ENCODE data around the gene AARS1. TPM values are rescaled to one million over a fixed set of nuclear protein-coding genes. Genes with fewer than 3 reads are reported as not detected.
A peak's percentile ranks its signal among the peaks of the same experiment; 100 is the strongest.
"Not testable (repeated sequence)": the region's sequence is repeated elsewhere in the genome, so short reads cannot be mapped to it uniquely, and the experiment has no call there.

AARS1 gene
- 53.4 TPM for total RNA-seq

DNA sequence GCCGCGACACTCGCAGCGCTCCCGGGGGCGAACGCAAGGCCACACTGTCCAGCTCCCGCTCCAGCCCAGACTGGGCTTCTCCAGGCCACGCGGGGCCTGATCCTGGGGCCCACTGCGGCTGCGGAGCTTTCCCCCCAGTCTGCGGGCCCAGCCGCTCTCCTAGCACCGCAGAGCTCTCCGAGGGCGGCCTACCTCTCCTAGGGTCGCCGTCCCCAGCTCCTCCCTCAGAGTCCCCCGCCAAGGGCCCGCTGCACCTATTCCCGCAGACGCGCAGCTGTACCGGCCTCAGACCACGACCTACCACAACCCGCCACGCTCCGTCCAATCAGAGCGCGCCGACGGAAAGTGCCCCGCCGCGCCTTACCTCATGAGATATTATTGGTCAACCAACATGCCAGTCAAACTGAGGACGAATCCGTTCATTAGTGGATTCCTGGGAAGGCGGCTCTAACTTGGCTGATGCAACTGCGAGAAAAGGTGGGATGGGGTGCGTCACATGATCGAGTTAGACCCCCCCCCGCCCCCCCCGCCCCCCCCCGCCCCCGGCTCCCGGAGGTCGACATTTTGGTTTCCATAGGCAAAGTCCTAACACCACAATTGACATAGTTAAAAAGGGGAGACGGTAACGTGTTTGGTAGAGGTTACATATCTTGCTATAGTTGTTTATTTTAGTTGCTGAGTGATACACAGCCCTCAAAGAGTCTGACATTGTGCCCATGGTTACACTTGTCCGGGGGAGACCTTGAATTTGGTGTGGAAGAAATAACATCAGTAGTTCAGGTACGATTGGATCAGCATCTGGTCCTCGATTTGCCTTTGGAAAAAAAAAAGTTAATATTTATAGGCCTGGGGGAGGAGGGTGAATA, at the start of gene AARS1:
TSS of gene AARS1 (minus strand) at position 278 of the 866 bp plus-strand sequence. CDS start 6,743 bp downstream, outside the sequence.
- ATAC-seq, result peak; percentile 99

- no peak for ATAC-seq
Measured at GRCh38 chr16:70337814-70338213, 48.5 kb upstream of the AARS1 start.

- peak; percentile 45 for ATAC-seq
Measured at GRCh38 chr16:70332728-70333127, 43.4 kb upstream of the AARS1 start.

DNA sequence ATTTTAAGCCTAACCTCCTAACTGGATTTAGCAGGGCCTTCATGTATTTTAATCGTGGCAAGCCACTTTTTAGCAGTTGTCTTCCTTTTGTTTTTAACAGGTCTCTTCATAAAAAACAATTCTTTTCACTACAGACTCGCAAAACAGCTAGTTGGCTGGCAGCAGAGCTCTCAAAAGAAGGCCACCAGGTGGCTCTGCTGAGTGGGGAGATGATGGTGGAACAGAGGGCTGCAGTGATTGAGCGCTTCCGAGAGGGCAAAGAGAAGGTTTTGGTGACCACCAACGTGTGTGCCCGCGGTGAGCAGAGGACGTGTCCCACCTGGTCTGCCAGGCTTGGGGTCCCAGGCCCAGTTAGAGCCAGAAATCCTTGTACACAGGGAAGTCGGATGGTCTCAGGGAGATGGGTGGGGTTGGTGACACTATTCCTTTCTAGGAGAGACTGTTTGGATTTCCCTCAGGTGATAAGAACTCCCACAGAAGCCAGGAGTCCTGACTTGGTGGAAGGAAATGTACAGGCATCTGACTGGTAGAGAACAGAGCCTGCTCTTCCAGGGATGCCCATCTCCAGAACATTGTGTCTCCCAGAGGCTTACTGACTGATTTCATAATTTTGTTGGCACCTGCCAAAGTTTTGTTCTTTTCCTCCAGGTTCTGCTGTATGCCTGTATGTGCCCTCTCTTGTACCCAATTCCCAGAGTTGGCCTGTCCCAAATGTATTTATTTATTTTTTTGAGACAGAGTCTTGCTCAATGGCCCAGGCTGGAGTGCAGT, 42.5 kb upstream of the AARS1 start:
- peak; percentile 53 for ATAC-seq

DNA sequence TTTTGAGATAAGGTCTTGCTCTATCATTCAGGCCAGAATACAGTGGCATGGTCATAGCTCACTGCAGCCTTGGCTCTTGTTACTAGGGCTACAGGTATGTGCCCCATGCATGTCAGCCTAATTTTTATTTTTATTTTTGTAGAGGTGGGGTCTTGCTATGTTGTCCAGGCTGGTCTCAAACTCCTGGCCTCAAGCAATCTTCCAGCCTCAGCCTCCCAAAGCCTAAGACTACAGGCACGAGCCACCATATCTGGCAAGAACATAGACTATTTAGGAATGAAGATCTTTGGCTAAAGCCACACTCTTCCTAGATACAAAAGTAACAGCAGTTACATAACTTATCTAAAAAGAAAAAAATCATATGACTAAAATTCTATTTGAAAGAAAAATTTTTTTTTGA, 41.8 kb upstream of the AARS1 start:
- no peak for ATAC-seq

GRCh38 chr16:70324998-70325747, 35.9 kb upstream of the AARS1 start:
- no peak for ATAC-seq

- no peak for ATAC-seq
Measured at GRCh38 chr16:70320121-70320520, 30.8 kb upstream of the AARS1 start.

DNA sequence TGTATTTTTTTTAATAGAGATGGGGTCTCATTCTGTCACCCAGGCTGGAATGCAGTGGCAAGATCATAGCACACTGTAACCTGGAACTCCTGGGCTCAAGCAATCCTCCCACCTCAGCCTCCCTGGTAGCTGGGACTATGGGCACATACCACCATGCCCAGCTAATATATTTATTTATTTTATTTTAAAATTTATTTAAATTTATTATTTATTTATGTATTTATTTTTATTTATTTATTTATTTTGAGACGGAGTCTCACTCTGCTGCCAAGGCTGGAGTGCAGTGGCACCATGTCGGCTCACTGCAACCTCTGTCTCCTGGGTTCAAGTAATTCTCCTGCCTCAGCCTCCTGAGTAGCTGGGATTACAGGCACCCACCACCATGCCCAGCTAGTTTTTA, 18.4 kb upstream of the AARS1 start:
- not testable (repeated sequence) for ATAC-seq

DNA sequence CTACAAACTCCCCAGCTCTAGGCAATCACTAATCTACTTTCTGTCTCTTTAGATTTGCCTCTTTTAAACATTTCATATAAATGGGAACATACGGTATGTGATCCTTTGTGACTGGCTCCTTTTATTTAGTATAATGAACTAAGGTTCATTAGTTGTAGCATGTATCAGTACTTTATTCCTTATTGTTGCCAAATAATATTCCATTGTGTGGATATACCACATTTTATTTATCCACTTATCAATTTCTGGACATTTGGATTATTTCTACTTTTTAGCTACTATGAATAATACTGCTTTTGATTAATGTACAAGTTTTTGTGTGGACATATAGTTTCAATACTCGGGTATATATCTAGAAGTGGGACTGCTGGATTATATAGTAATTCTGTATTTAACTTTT, 17.6 kb upstream of the AARS1 start:
- ATAC-seq, result no peak

DNA sequence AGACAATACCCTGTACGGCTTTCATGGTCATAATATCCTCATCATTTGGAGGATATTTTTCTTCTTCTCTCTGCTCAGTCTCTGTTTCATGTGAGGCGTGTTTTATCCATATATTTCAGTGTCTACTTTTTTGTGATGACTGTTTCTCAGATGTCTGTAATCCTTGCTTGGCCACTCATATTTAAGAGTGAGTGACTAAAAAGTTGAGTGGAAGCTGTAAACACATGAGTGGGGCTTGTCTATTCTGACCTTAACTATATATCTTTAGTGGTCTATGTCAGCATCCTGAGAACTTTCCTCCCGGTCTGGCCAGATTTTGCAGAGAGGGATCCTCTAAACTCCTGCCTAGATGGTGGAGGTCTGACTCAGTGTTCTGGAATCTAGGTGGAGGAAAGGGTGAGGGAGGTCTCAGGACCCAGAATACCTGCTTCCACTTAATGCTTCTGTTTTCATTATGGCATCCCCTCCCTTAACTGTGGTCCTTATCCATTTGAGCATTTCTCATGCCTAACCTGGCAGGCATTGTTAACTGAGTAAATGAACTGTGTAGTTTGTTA, 15.7 kb upstream of the AARS1 start:
- no peak for ATAC-seq

DNA sequence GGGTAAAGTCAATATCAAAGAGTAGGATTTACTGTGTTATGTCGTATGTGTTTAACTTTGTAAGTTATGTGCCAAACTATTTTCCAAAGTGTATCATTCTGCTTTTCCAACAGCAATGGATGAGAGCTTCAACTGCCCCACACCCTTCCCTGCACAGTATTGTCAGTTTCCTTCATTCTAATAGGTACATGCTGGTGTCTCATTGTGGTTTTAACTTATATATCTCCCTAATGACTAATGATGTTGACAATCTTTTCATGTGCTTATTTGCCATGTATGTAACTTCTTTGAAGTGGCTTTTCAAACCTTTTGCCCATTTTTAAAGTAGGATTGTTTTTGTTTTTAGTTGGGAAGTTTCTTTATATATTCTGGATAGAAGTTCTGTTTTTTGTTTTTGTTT, 13.4 kb upstream of the AARS1 start:
- no peak for ATAC-seq

DNA sequence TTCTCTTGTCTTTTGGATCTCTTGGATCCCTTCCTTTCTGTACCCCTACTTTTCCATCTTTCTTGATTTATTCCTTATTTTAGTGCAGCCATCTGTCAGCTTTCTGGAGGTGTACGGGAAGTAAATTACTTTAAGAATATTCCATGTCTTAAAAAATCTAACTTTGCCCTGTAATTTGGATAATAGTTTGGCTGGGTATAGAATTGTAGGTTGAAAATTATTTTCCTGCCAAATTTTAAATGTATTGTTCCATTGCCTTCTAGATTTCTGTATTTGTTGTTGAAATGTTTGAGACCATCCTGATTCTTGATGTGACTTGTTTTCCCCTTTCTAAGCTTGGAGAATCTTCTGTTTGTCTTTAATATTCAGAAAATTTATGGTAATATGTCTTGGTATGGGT, 11.8 kb upstream of the AARS1 start:
- ATAC-seq, result no peak

DNA sequence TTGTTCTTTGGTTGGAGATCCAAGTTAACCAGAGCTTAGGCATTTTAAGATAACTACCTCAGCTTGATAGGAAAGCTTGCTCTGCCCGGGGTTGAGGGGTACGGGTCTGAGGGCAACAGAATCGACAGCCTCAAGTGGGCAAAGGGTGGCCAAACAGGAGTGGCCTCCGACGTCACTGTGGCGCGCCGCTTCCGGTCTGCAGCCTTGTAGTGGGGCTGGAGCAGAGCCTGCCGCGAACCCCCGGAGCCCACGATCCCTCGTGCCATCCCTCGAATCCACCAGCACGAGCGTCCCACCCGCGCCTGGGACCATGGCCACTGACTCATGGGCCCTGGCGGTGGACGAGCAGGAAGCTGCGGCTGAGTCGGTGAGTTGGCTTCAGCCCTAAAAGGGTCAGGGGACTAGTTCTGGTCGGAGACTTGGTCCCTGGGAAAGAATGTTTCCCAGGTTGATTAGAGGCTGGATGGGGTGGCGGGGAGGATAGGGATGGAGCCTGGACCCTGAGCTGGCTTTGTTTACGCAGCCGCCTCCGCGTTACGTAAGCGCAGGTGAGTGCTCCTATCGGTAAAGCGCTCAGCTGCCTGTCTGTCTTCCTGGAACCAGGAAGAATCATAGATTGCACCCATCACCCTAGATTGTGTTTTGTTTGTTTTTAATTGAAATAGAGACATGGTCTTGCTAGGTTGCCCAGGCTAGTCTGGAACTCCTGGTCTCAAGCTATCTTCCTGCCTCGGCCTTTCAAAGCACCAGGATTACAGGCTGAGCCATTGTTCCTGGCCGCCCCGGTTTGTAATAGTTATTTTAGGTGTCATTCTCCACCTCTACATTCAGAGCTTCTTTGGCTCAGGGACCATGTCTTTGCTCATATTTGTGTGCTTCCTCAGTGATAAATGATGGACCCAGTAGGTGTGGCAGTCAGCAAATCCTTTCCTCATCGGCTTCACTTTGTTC, 10.0 kb upstream of the AARS1 start, which contains the start of gene DDX19B:
TSS of gene DDX19B (plus strand) at position 199 of the 951 bp plus-strand sequence. CDS start at position 311, 112 bp downstream.
- ATAC-seq, result peak; percentile 86

DNA sequence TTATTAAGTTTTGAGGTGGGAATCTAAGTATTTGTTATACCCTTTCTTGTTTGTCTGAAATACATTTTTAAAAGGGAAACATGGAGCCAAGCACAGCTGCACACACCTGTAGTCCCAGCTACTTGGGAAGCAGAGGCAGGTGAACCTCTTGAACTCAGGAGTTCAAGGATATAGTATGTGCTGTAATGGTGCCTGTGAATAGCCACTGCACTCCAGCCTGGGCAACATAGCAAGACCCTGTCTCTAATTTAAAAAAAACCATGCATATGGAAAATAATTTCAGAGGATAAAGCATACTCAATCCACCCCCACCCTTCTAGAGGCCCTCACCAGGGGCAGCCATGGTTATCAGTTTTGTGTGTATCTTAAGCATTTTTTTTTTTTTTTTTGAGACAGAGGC, 6.3 kb upstream of the AARS1 start:
- ATAC-seq, result no peak

DNA sequence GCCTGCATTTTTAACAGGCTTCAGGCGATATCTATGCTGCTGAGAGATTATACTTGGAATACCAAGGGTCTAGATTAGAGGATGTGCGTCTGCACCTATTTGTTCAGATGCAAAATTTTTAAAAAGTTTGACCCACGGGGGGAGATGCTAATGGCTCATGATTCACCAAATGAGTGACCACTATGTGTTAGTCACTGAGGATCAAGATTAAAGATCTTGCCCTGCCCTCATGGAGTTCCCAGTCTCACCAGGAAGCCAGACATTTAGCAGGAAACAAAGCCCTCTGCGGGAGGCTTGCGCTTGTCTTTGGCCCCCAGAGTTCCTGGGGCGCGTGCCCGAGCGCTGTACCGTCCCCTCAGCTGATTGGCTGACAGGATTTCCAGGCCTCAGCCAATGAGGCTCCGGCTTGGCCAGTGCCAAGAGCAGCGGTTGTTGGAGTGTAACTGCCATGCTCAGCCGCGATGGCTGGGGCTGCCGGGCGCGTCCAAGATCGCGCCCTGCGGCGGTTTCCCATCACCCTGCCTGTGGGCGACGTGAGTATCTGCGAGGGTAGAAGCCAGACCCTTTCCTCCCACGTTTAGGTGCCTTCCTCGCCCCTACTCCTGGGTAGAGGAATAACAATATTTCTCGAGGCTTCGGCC, 5.2 kb upstream of the AARS1 start:
- no peak for ATAC-seq

GRCh38 chr16:70292148-70292547, 2.8 kb upstream of the AARS1 start:
- not testable (repeated sequence) for ATAC-seq

GRCh38 chr16:70290949-70291519, 1.7 kb upstream of the AARS1 start:
- no peak for ATAC-seq

GRCh38 chr16:70287304-70287971, 1.9 kb downstream of the AARS1 start:
- not testable (repeated sequence) for ATAC-seq

GRCh38 chr16:70276392-70276791, 12.9 kb downstream of the AARS1 start:
- no peak for ATAC-seq

DNA sequence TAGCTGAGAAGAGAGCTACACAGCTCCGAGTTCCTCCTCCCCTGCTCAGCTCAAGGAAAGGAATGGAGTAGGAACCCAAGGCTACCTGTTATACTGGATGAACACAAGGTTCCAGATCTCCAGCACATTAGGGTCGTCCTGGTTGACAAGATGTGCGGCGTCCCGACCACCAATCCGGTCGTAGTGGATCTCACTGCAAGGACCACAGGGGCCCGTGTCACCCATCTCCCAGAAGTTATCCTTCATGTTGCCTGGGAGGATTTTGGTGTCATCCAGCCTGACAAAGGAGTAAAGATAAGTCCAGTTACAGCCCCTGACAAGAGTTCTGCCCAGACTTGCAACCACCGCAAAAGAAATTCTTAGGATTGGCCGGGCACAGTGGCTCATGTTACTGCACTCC, 17.6 kb downstream of the AARS1 start:
- ATAC-seq, result no peak
